Bronchial epithelial cell (primary cell): Measurements from ENCODE around the gene RBFOX1. TPM values are rescaled to one million over a fixed set of nuclear protein-coding genes. Genes with fewer than 3 reads are reported as not detected.

Experiments
- DNase-seq: peaks from one replicate; pipeline ENCODE4 v3.0.0-alpha.2; 2010; ENCODE audit warnings: low read depth
- FAIRE-seq: peaks from 2 replicates; lab custom pipeline; 2011; peaks lifted over from hg19 to GRCh38; lab: Jason Lieb, UNC
- H3K27me3 ChIP-seq: 2 replicates; pipeline ENCODE4 v1.5.1; 2011; ENCODE audit warnings: low read length; ENCODE audit not compliant: control insufficient read depth, insufficient read depth
- H3K36me3 ChIP-seq: 2 replicates; pipeline ENCODE4 v1.5.1; 2011; ENCODE audit warnings: low read length; ENCODE audit not compliant: control insufficient read depth, insufficient read depth
- H3K4me3 ChIP-seq: 2 replicates; pipeline ENCODE4 v1.5.1; 2011; ENCODE audit warnings: mild to moderate bottlenecking, low read depth, low read length, control low read depth
- total RNA-seq: library from RNA; depleted of rRNA; stranded (reverse); fragments of >200 nt; gene quantifications from 2 replicates; pipeline ENCODE4 v1.2.1, GENCODE V29; 2014
- TF ChIP-seq, protein P1 (sequence below): IDR thresholded peaks from 2 replicates; pipeline ENCODE4 v1.5.1; 2011; ENCODE audit warnings: mild to moderate bottlenecking, moderate library complexity, low read length, control low read depth, inconsistent platforms; ENCODE audit not compliant: insufficient read depth, severe bottlenecking

The RBFOX1 gene
- total RNA-seq, 1 donor from 2014 or later, result not detected

GRCh38 chr16:7705885-7706284, 373.2 kb downstream of the RBFOX1 start:
- TF ChIP-seq, protein P1, sequence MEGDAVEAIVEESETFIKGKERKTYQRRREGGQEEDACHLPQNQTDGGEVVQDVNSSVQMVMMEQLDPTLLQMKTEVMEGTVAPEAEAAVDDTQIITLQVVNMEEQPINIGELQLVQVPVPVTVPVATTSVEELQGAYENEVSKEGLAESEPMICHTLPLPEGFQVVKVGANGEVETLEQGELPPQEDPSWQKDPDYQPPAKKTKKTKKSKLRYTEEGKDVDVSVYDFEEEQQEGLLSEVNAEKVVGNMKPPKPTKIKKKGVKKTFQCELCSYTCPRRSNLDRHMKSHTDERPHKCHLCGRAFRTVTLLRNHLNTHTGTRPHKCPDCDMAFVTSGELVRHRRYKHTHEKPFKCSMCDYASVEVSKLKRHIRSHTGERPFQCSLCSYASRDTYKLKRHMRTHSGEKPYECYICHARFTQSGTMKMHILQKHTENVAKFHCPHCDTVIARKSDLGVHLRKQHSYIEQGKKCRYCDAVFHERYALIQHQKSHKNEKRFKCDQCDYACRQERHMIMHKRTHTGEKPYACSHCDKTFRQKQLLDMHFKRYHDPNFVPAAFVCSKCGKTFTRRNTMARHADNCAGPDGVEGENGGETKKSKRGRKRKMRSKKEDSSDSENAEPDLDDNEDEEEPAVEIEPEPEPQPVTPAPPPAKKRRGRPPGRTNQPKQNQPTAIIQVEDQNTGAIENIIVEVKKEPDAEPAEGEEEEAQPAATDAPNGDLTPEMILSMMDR, result no peak
- FAIRE-seq, result no peak

GRCh38 chr16:7709186-7709585, 376.5 kb downstream of the RBFOX1 start:
- DNase-seq, result no peak
- no peaks in the 10 kb centered on the region for H3K27me3 ChIP-seq
- FAIRE-seq, result no peak
- H3K4me3 ChIP-seq, result no peak overlapping the region
- TF ChIP-seq, protein P1, result no peak
- no peaks in the 10 kb centered on the region for H3K36me3 ChIP-seq

More at GRCh38 chr16:7705885-7706284, 373.2 kb downstream of the RBFOX1 start:
- Histone ChIP-seq H3K27me3 (no peaks in the 10 kb centered on the region), H3K4me3 (no peak overlapping the region), H3K36me3 (no peaks in the 10 kb centered on the region)
- DNase-seq, result no peak

GRCh38 chr16:7713244-7713643, 380.6 kb downstream of the RBFOX1 start:
- Histone ChIP-seq H3K27me3 (no peaks in the 10 kb centered on the region), H3K36me3 (no peaks in the 10 kb centered on the region), H3K4me3 (no peak overlapping the region)
- TF ChIP-seq, protein P1, result no peak
- DNase-seq (no peak), FAIRE-seq (no peak)

GRCh38 chr16:7714775-7715174, 382.1 kb downstream of the RBFOX1 start:
- TF ChIP-seq, protein P1, result no peak
- FAIRE-seq (no peak), DNase-seq (no peak)
- Histone ChIP-seq H3K27me3 (no peaks in the 10 kb centered on the region), H3K36me3 (no peaks in the 10 kb centered on the region), H3K4me3 (no peak overlapping the region)

- no peak for FAIRE-seq
- H3K27me3 ChIP-seq, result no peaks in the 10 kb centered on the region
- TF ChIP-seq, protein P1, result no peak
These were observed 384.3 kb downstream of the RBFOX1 start for GRCh38 chr16:7716660-7717550.

More at GRCh38 chr16:7716660-7717550, 384.3 kb downstream of the RBFOX1 start:
- H3K4me3 ChIP-seq, result no peak overlapping the region
- DNase-seq, result no peak
- H3K36me3 ChIP-seq, result no peaks in the 10 kb centered on the region
